GM23338 (cell line): ENCODE measurements around the gene CTNNA1. TPM values are rescaled to one million over a fixed set of nuclear protein-coding genes. Genes with fewer than 3 reads are reported as not detected.
A peak's percentile ranks its signal among the peaks of the same experiment; 100 is the strongest.
"Not testable (repeated sequence)": the region's sequence is repeated elsewhere in the genome, so short reads cannot be mapped to it uniquely, and the experiment has no call there.

ENCODE experiments used
- ATAC-seq: fragments of 200-7000 bp; cut with Tn5 transposase; 3 replicates; pipeline ENCODE4 v1.9.1; 2020
- DNase-seq: peaks from one replicate; pipeline ENCODE4 v3.0.0-alpha.2; 2015; ENCODE audit warnings: low spot score
- H2AFZ ChIP-seq: fragments of 200-600 bp; sonication (generic); 2 replicates; pipeline ENCODE4 v1.8.0; 2016; ENCODE audit warnings: antibody characterized with exemption, mild to moderate bottlenecking, moderate library complexity
- H3F3A ChIP-seq: fragments of 200-600 bp; sonication (generic); replicated peaks from 2 replicates; pipeline ENCODE4 v1.8.0; 2017; ENCODE audit warnings: antibody characterized with exemption, mixed run types, low read depth
- H3K27ac ChIP-seq: fragments of 200-600 bp; sonication (generic); 2 replicates; pipeline ENCODE4 v1.6.1; 2016; ENCODE audit warnings: low read depth
- H3K27me3 ChIP-seq: fragments of 200-600 bp; sonication (generic); 2 replicates; pipeline ENCODE4 v1.8.0; 2016; ENCODE audit warnings: mild to moderate bottlenecking, mixed run types, moderate library complexity; ENCODE audit not compliant: insufficient read depth
- H3K36me3 ChIP-seq: fragments of 200-600 bp; sonication (generic); 2 replicates; pipeline ENCODE4 v1.8.0; 2016; ENCODE audit warnings: mild to moderate bottlenecking; ENCODE audit not compliant: insufficient read depth
- H3K4me1 ChIP-seq: fragments of 200-600 bp; sonication (generic); 2 replicates; pipeline ENCODE4 v1.8.0; 2016; ENCODE audit warnings: mild to moderate bottlenecking, moderate library complexity; ENCODE audit not compliant: insufficient read depth
- H3K4me2 ChIP-seq: fragments of 200-600 bp; sonication (generic); 2 replicates; pipeline ENCODE4 v1.7.1; 2017; ENCODE audit warnings: mixed run types
- H3K4me3 ChIP-seq: fragments of 200-600 bp; sonication (generic); 2 replicates; pipeline ENCODE4 v1.6.1; 2016; ENCODE audit warnings: mixed run types
- H3K79me2 ChIP-seq: fragments of 200-600 bp; sonication (generic); replicated peaks from 2 replicates; pipeline ENCODE4 v1.8.0; 2017; ENCODE audit warnings: mild to moderate bottlenecking; ENCODE audit not compliant: insufficient read depth
- H3K9me2 ChIP-seq: fragments of 200-600 bp; sonication (generic); 2 replicates; pipeline ENCODE4 v1.8.0; 2017; ENCODE audit not compliant: insufficient read depth
- H4K20me1 ChIP-seq: fragments of 200-600 bp; sonication (generic); replicated peaks from 2 replicates; pipeline ENCODE4 v1.8.0; 2017; ENCODE audit warnings: mild to moderate bottlenecking; ENCODE audit not compliant: insufficient read depth
- H3K27ac Mint-ChIP-seq: 2 replicates; pipeline ENCODE4 v1.8.0; 2020; ENCODE audit warnings: inconsistent platforms, mild to moderate bottlenecking, moderate library complexity, mixed read lengths
- H3K27me3 Mint-ChIP-seq: 3 replicates; pipeline ENCODE4 v1.8.0; 2022; ENCODE audit warnings: low read depth, mild to moderate bottlenecking, moderate library complexity, mixed read lengths, inconsistent platforms; ENCODE audit not compliant: insufficient read depth, poor library complexity
- H3K36me3 Mint-ChIP-seq: 3 replicates; pipeline ENCODE4 v1.8.0; 2021; ENCODE audit warnings: low read depth, mild to moderate bottlenecking, inconsistent platforms, moderate library complexity, mixed read lengths
- H3K4me1 Mint-ChIP-seq: 3 replicates; pipeline ENCODE4 v1.8.0; 2020; ENCODE audit warnings: mild to moderate bottlenecking, inconsistent platforms, mixed read lengths
- H3K4me3 Mint-ChIP-seq: 3 replicates; pipeline ENCODE4 v1.8.0; 2021; ENCODE audit warnings: moderate library complexity, mild to moderate bottlenecking, inconsistent platforms, mixed read lengths
- H3K9me3 Mint-ChIP-seq: 3 replicates; pipeline ENCODE4 v1.8.0; 2020; ENCODE audit warnings: moderate library complexity, mild to moderate bottlenecking, inconsistent platforms, mixed read lengths
- EZH2 ChIP-seq: fragments of 200-600 bp; sonication (generic); IDR thresholded peaks from one replicate; pipeline ENCODE4 v1.8.0; 2017; ENCODE audit warnings: antibody characterized with exemption, mild to moderate bottlenecking, low read depth; ENCODE audit not compliant: unreplicated experiment
- JUNB ChIP-seq: IDR thresholded peaks from one replicate; pipeline ENCODE4 v1.6.1; 2016; ENCODE audit warnings: antibody characterized with exemption; ENCODE audit not compliant: unreplicated experiment
- NANOG ChIP-seq: IDR thresholded peaks from 2 replicates; pipeline ENCODE4 v1.6.1; 2016; ENCODE audit warnings: antibody characterized with exemption, borderline replicate concordance
- STAT1 ChIP-seq: IDR thresholded peaks from one replicate; pipeline ENCODE4 v1.6.1; 2016; ENCODE audit warnings: antibody characterized with exemption; ENCODE audit not compliant: unreplicated experiment
- ZNF114 ChIP-seq: fragments of 250-450 bp; sonication (Bioruptor Pico); IDR thresholded peaks from 2 replicates; pipeline ENCODE4 v1.5.0; 2020; ENCODE audit warnings: mild to moderate bottlenecking, moderate library complexity
- polyA plus RNA-seq: library from polyadenylated mRNA; unstranded; fragments of >200 nt; fragmentation: Nextera tagmentation; extraction: Ambion mirVana; gene quantifications from 2 replicates; pipeline ENCODE4 v1.2.1, GENCODE V29; 2016
- total RNA-seq: library from RNA; depleted of rRNA; stranded (reverse); fragments of >200 nt; shearing (Covaris generic); gene quantifications from 2 replicates; pipeline ENCODE4 v1.2.3, GENCODE V29; 2014
- TF ChIP-seq, protein P1 (sequence below), 2 experiments: fragments of 200-600 bp in 1 of 2; sonication (generic) in 1 of 2; conservative IDR thresholded peaks; 2 replicates each; pipeline versions ENCODE4 v1.5.1 to v1.6.1; 2016 to 2017; ENCODE audit warnings: antibody characterized with exemption in 2 of 2, low read depth in 2 of 2, mild to moderate bottlenecking in 2 of 2, moderate library complexity in 1 of 2
- TF ChIP-seq, protein P2 (sequence below): IDR thresholded peaks from one replicate; pipeline ENCODE4 v1.6.1; 2018; ENCODE audit warnings: antibody characterized with exemption; ENCODE audit not compliant: unreplicated experiment
- TF ChIP-seq, protein P3 (sequence below): IDR thresholded peaks from 2 replicates; pipeline ENCODE4 v1.6.1; 2016; ENCODE audit warnings: antibody characterized with exemption

CTNNA1 gene
- total and polyA plus RNA-seq, 2 experiments from 2014 or later = 111 to 348 TPM

DNA sequence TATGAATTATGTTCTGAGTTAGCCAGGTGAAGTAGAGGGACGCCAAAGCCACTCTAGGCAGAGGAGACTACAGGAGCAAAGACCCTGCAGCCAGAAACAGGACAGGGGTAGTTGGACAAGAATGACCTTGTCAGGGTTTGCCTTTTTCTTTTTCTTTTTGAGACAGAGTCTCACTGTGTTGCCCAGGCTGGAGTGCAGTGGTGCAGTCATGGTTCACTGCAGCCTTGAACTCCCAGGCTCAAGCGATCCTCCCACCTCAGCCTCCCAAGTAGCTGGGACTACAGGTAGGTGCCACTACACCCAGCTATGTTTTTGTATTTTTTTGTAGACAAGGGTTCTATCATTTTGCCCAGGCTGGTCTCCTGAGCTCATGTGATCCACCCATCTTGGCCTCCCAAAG is 1.9 kb upstream of the CTNNA1 start:
- H3K27ac ChIP-seq = peak overlapping the region; percentile 29; the same call in 1 of the 2 replicates
- Mint-ChIP-seq H3K36me3 (peaks cover 16% of the 10 kb centered on the region), H3K4me1 (peaks cover 23% of the 10 kb centered on the region)
- H3K9me2 ChIP-seq, H3K27me3 ChIP-seq, H3K4me3 ChIP-seq, ATAC-seq, DNase-seq, H3K9me3 Mint-ChIP-seq, H3K27me3 Mint-ChIP-seq, H2AFZ ChIP-seq, H3K4me2 ChIP-seq, H3K36me3 ChIP-seq, H3K4me3 Mint-ChIP-seq, H3K27ac Mint-ChIP-seq: not testable (repeated sequence)
- H3K79me2 ChIP-seq = peaks cover 26% of the 10 kb centered on the region
- peaks cover 21% of the 10 kb centered on the region for H3K4me1 ChIP-seq
- 0 out of 2 replicates have a peak, but pooled peaks cover 10% of the 10 kb centered on the region for H3F3A ChIP-seq
- H4K20me1 ChIP-seq = peaks cover 11% of the 10 kb centered on the region

DNA sequence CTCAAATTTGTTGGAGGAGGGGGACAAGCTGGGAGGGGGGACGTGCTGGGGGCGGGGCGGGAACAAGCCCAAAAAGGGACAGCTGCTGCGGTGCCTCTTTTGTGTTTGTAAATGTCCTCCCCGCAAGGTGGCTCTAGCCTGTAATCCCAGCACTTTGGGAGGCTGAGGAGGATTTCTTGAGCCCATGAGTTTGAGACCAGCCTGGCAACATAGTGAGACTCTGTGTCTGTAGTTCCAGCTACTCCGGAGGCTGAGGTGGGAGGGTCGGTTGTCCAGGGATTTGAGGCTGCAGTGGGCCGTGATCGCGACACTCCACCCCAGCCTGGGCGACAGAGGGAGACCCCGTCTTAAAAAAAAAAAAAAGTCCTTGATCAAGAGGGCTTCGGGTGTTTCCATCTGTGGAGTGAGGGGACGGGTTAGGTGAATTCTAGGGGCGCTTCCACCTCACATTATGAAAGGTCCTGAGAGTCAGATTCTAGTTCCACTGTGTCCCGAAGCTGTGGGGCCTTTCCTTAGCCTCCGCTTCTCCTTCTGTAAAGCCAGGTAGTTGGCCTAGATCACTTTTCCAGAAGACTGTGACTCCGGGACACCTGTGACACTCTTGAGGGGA is 779 bp upstream of the CTNNA1 start:
- peak overlapping the region; percentile 88 for H3K4me2 ChIP-seq
- H3K27me3 Mint-ChIP-seq = peaks cover 9% of the 10 kb centered on the region
- peak overlapping the region; percentile 83 for H3K4me3 Mint-ChIP-seq
- peaks cover 37% of the 10 kb centered on the region for H3K79me2 ChIP-seq
- peak overlapping the region; percentile 91 for H3K4me3 ChIP-seq
- H3F3A ChIP-seq = 0 out of 2 replicates have a peak, but pooled peaks cover 10% of the 10 kb centered on the region
- peaks cover 12% of the 10 kb centered on the region for H3K9me3 Mint-ChIP-seq
- H3K27me3 ChIP-seq = no peaks in the 10 kb centered on the region
- peaks cover 4% of the 10 kb centered on the region; the same call in 1 of the 2 replicates for H3K36me3 ChIP-seq
- peak overlapping the region; percentile 97 for H3K27ac Mint-ChIP-seq
- peak overlapping the region; percentile 98 for H3K27ac ChIP-seq
- peaks cover 12% of the 10 kb centered on the region for H4K20me1 ChIP-seq
- H3K9me2 ChIP-seq = no peaks in the 10 kb centered on the region
- DNase-seq = peak; percentile 72
- H2AFZ ChIP-seq = peak overlapping the region; percentile 94
- peaks cover 27% of the 10 kb centered on the region for H3K4me1 Mint-ChIP-seq
- peak; percentile 43 for ATAC-seq
- peaks cover 27% of the 10 kb centered on the region for H3K36me3 Mint-ChIP-seq
- no peak for TF ChIP-seq STAT1
- TF ChIP-seq, protein P1, sequence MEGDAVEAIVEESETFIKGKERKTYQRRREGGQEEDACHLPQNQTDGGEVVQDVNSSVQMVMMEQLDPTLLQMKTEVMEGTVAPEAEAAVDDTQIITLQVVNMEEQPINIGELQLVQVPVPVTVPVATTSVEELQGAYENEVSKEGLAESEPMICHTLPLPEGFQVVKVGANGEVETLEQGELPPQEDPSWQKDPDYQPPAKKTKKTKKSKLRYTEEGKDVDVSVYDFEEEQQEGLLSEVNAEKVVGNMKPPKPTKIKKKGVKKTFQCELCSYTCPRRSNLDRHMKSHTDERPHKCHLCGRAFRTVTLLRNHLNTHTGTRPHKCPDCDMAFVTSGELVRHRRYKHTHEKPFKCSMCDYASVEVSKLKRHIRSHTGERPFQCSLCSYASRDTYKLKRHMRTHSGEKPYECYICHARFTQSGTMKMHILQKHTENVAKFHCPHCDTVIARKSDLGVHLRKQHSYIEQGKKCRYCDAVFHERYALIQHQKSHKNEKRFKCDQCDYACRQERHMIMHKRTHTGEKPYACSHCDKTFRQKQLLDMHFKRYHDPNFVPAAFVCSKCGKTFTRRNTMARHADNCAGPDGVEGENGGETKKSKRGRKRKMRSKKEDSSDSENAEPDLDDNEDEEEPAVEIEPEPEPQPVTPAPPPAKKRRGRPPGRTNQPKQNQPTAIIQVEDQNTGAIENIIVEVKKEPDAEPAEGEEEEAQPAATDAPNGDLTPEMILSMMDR (conservative IDR thresholded peaks at IDR 0.05; ENCODE audit: low read depth in 2 of 2) = peak; percentile 21 to 61; a peak in 3 of 4 replicates
- TF ChIP-seq EZH2 = no peak
- peaks cover 27% of the 10 kb centered on the region for H3K4me1 ChIP-seq

DNA sequence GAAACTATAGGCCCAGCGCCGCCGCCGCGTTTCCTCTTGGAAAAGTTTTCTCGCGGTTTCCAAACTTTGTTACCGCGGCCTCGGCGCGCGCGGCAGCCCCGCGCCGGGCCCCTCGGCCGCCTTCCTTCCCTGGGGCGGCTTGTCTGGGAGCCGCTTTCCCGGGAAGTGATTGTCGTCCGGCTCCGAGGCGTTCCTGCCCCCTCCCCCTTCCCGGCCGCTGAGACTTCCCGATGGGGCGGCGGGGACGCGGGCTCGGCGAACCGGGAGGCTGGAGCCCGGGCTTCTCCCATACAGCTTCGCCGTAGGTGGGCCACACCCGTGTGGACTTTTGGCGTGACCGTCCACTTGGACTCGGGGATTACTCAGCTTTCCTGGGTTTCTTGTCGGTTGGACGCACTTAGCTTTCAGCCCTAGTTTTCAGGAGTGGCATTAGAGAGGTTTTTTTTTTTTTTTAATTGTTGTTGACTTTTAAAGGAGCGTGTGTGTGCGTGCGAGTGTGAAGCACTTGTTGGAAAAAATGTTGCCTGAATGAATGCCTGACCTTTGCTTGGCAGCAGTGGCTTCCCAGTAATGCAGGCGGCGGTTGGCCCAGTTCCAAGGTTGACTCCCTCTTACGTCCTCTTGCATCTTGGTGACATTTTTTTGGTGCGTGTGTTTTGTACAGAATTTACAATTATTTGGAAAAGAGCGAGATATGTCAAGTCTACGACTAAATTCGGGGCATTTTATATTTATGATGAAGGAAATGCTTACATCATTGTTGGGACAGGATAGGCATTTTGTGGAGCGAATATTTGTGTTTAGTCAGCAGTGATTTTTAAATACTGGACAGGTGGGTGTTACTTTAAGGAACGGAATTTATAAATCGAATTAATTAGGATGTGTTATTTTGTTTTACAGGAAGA is 821 bp downstream of the CTNNA1 start:
- H2AFZ ChIP-seq = peak overlapping the region; percentile 53; the same call in 1 of the 2 replicates
- H3K9me3 Mint-ChIP-seq = peaks cover 26% of the 10 kb centered on the region
- TF ChIP-seq JUNB (no peak), ZNF114 (CRISPR knock-in tag) (no peak), NANOG (no peak), STAT1 (no peak)
- TF ChIP-seq, protein P2, sequence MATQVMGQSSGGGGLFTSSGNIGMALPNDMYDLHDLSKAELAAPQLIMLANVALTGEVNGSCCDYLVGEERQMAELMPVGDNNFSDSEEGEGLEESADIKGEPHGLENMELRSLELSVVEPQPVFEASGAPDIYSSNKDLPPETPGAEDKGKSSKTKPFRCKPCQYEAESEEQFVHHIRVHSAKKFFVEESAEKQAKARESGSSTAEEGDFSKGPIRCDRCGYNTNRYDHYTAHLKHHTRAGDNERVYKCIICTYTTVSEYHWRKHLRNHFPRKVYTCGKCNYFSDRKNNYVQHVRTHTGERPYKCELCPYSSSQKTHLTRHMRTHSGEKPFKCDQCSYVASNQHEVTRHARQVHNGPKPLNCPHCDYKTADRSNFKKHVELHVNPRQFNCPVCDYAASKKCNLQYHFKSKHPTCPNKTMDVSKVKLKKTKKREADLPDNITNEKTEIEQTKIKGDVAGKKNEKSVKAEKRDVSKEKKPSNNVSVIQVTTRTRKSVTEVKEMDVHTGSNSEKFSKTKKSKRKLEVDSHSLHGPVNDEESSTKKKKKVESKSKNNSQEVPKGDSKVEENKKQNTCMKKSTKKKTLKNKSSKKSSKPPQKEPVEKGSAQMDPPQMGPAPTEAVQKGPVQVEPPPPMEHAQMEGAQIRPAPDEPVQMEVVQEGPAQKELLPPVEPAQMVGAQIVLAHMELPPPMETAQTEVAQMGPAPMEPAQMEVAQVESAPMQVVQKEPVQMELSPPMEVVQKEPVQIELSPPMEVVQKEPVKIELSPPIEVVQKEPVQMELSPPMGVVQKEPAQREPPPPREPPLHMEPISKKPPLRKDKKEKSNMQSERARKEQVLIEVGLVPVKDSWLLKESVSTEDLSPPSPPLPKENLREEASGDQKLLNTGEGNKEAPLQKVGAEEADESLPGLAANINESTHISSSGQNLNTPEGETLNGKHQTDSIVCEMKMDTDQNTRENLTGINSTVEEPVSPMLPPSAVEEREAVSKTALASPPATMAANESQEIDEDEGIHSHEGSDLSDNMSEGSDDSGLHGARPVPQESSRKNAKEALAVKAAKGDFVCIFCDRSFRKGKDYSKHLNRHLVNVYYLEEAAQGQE = no peak
- TF ChIP-seq, protein P3, sequence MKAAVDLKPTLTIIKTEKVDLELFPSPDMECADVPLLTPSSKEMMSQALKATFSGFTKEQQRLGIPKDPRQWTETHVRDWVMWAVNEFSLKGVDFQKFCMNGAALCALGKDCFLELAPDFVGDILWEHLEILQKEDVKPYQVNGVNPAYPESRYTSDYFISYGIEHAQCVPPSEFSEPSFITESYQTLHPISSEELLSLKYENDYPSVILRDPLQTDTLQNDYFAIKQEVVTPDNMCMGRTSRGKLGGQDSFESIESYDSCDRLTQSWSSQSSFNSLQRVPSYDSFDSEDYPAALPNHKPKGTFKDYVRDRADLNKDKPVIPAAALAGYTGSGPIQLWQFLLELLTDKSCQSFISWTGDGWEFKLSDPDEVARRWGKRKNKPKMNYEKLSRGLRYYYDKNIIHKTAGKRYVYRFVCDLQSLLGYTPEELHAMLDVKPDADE = no peak

More for the DNA sequence above, 821 bp downstream of the CTNNA1 start:
- H3K27ac ChIP-seq = peak overlapping the region; percentile 96
- peaks cover 29% of the 10 kb centered on the region for H3K4me1 ChIP-seq
- peaks cover 26% of the 10 kb centered on the region for H3K4me1 Mint-ChIP-seq
- H3K79me2 ChIP-seq = peaks cover 53% of the 10 kb centered on the region
- peak overlapping the region; percentile 87 for H3K4me3 Mint-ChIP-seq
- DNase-seq = peak; percentile 75
- H3K36me3 Mint-ChIP-seq = peaks cover 43% of the 10 kb centered on the region
- peaks cover 7% of the 10 kb centered on the region for H3K27me3 Mint-ChIP-seq
- peaks cover 21% of the 10 kb centered on the region for H4K20me1 ChIP-seq
- H3K27ac Mint-ChIP-seq = peak overlapping the region; percentile 87
- H3K36me3 ChIP-seq = peaks cover 12% of the 10 kb centered on the region; the same call in 1 of the 2 replicates
- H3K27me3 ChIP-seq = no peaks in the 10 kb centered on the region
- peak overlapping the region; percentile 81 for H3K4me2 ChIP-seq
- H3F3A ChIP-seq = 0 out of 2 replicates have a peak, but pooled peaks cover 10% of the 10 kb centered on the region
- ATAC-seq = peak; percentile 45
- H3K4me3 ChIP-seq = peak overlapping the region; percentile 91
- no peaks in the 10 kb centered on the region for H3K9me2 ChIP-seq
